HFFc6 (cell line): ENCODE measurements around the gene DSTN. TPM values are rescaled to one million over a fixed set of nuclear protein-coding genes. Genes with fewer than 3 reads are reported as not detected.

Source experiments
- DNase-seq: peaks from one replicate; pipeline ENCODE4 v3.0.0-alpha.2; 2018
- H3K27ac Mint-ChIP-seq: 2 replicates; pipeline ENCODE4 v1.8.0; 2020; ENCODE audit warnings: mild to moderate bottlenecking, mixed read lengths
- H3K27me3 Mint-ChIP-seq: 2 replicates; pipeline ENCODE4 v1.8.0; 2021; ENCODE audit warnings: mild to moderate bottlenecking, moderate library complexity, mixed read lengths; ENCODE audit not compliant: insufficient read depth
- H3K36me3 Mint-ChIP-seq: 2 replicates; pipeline ENCODE4 v1.8.0; 2021; ENCODE audit warnings: low read depth, mixed read lengths
- H3K4me1 Mint-ChIP-seq: 2 replicates; pipeline ENCODE4 v1.8.0; 2020; ENCODE audit warnings: low read depth, mixed read lengths
- H3K4me3 Mint-ChIP-seq: 2 replicates; pipeline ENCODE4 v1.8.0; 2020; ENCODE audit warnings: mild to moderate bottlenecking, moderate library complexity, mixed read lengths
- H3K9me3 Mint-ChIP-seq: 2 replicates; pipeline ENCODE4 v1.8.0; 2020; ENCODE audit warnings: mild to moderate bottlenecking, mixed read lengths
- total RNA-seq, 6 experiments: library from RNA; stranded (reverse); fragmentation: NEBNext Ultra II Directional; extraction: Animal tissue kit (Norgen Biotek cat#: 25700); gene quantifications; 2 replicates in 1 of 6; 3 replicates in 5 of 6; pipeline ENCODE4 v1.2.3, GENCODE V29; 2021
- TF ChIP-seq, protein P1 (sequence below): fragments of 200-600 bp; sonication (generic); IDR thresholded peaks from 2 replicates; pipeline ENCODE4 v1.5.0; 2021; ENCODE audit warnings: antibody characterized with exemption, mild to moderate bottlenecking

Gene DSTN
- total RNA-seq, 6 experiments from 2014 or later, result 497 to 624 (median 521) TPM

DNA sequence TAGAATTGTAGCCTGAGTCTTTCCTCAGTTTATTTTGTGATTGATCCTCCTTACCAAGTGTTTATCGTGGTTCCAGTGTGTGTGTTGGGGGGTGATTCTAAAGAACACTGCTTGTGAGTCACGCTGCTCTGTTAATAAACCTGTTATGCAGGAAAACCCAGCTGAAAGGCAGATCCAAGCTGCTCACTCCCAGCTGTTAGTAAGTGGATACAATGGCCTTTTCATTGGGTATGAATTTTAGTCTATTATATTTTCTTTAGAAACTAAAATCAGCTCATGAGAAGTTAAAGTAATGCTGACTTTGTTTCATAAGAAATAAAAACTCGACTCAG lies 12.2 kb upstream of the DSTN start:
- H3K36me3 Mint-ChIP-seq, result peaks cover 6% of the 10 kb centered on the region
- TF ChIP-seq, protein P1, sequence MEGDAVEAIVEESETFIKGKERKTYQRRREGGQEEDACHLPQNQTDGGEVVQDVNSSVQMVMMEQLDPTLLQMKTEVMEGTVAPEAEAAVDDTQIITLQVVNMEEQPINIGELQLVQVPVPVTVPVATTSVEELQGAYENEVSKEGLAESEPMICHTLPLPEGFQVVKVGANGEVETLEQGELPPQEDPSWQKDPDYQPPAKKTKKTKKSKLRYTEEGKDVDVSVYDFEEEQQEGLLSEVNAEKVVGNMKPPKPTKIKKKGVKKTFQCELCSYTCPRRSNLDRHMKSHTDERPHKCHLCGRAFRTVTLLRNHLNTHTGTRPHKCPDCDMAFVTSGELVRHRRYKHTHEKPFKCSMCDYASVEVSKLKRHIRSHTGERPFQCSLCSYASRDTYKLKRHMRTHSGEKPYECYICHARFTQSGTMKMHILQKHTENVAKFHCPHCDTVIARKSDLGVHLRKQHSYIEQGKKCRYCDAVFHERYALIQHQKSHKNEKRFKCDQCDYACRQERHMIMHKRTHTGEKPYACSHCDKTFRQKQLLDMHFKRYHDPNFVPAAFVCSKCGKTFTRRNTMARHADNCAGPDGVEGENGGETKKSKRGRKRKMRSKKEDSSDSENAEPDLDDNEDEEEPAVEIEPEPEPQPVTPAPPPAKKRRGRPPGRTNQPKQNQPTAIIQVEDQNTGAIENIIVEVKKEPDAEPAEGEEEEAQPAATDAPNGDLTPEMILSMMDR, result no peak
- peak overlapping the region; percentile 86 for H3K4me3 Mint-ChIP-seq
- no peaks in the 10 kb centered on the region for H3K9me3 Mint-ChIP-seq
- DNase-seq, result peak; percentile 80
- no peaks in the 10 kb centered on the region for H3K27me3 Mint-ChIP-seq
- H3K27ac Mint-ChIP-seq, result peak overlapping the region; percentile 98
- H3K4me1 Mint-ChIP-seq, result peaks cover 61% of the 10 kb centered on the region

DNA sequence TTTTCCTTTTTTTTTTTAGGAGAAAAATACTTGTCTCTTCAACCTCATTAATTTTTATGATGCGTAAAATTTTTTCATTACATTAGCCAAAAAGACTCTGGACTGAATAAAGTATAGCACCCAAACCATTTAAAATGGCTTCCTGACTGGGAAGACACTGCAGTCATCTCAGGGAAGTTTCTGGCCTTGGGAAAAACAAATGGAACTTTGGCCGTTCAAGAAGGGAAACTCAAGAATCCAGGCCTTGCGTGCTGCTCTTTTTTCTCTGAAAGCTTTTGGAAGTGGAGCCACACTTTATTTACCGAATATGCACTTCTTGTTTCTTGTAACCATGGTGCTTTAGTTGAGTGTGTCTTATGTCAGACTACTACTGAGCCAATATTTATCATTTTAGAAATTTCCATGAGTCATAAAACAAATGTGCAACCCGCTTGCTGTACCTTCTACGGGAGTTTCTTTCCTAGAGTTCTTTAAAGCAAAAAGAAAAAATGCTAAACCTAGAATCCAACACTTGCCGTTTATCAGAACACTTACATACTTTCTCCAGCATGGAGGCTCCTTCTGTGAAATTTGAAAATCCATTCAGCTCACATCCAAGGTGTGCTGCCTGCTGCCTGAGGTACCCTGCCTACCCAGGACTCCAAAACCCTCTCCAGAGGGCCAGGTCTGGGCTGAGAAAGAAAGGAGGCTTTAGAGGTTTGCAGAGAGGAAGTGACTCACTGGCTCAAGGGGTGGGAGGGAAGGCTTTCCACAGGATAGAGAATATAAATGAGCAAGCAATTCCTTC lies 11.5 kb upstream of the DSTN start:
- H3K27ac Mint-ChIP-seq, result peak overlapping the region; percentile 98
- no peaks in the 10 kb centered on the region for H3K27me3 Mint-ChIP-seq
- H3K36me3 Mint-ChIP-seq, result peaks cover 6% of the 10 kb centered on the region
- DNase-seq, result peak; percentile 91
- no peaks in the 10 kb centered on the region for H3K9me3 Mint-ChIP-seq
- H3K4me3 Mint-ChIP-seq, result peak overlapping the region; percentile 86
- TF ChIP-seq, protein P1, result no peak
- peaks cover 68% of the 10 kb centered on the region for H3K4me1 Mint-ChIP-seq

DNA sequence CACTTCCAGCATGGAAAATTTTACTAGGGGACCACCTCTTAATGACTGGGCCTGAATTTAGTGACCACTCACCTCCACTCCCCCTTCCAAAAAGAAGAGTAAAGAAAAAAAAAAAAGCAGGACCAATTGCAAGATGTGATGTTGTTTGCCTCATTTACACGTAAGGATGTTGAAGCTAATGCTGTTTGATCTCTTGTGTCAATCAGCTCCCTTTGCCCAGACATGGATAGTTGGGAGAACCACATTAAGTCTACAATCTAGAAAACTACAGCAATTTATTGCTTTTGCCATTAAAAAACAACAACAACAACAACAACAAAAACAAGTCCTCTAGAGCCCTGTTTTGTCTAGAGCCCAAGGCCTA lies 11.0 kb upstream of the DSTN start:
- Mint-ChIP-seq H3K27ac (peak overlapping the region; percentile 98), H3K9me3 (no peaks in the 10 kb centered on the region), H3K36me3 (peaks cover 6% of the 10 kb centered on the region), H3K4me1 (peaks cover 74% of the 10 kb centered on the region), H3K27me3 (no peaks in the 10 kb centered on the region), H3K4me3 (peak overlapping the region; percentile 86)
- no peak for DNase-seq
- TF ChIP-seq, protein P1, result no peak

DNA sequence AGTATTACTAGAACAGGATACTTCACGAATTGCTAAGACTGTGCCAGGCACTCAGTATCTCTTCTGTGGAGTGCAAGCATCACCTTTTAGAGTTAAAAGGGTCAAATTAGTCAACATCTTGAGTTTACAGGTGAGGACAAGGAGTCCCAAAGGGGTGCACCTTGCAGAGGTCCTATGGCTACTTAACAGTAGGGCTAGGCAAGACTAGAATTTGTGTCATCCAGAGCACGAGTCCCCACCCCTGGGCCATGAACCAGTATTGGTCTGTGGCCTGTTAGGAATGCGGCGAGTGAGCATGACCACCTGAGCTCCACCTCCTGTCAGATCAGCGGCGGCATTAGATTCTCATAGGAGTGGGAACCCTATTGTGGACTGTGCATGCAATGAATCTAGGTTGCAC lies 10.5 kb upstream of the DSTN start:
- TF ChIP-seq, protein P1, result no peak
- Mint-ChIP-seq H3K4me1 (peaks cover 78% of the 10 kb centered on the region), H3K4me3 (peak overlapping the region; percentile 86; the same call in 1 of the 2 replicates), H3K27me3 (no peaks in the 10 kb centered on the region), H3K9me3 (no peaks in the 10 kb centered on the region), H3K27ac (peak overlapping the region; percentile 98), H3K36me3 (peaks cover 6% of the 10 kb centered on the region)
- DNase-seq, result no peak

DNA sequence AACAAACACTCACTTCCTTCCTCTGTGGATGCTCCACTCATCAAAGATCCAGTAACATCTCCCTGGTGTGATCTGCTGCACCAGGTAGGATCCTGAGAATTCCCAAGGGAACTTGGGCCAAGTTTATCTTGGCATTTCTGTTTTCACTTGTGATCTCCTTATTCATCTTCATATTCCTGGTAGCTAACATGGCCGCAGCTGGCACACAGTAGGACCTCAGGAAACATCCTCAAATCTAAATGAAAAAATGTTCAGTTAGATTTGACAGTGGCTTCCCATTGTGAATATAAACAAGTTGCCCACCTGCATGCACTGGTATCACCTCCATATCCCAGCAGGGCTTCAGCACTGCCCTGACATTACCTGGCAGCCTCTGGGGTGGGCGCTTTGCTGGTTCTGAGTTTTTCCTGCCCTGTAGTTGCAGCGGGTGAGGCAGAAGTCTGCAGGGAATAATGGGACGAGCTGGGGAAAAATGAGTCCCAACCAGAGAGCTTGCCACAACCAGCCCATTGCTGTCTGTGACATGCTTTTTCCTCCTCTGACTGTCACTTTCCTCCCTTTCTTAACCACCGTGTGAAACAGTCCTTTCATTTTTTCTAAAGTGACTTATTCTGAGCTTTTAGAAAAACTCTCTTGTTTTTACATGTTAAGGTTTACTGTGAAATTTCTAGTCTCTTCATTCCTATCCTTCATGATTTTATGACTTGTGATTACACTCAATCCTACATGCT lies 9.4 kb upstream of the DSTN start:
- DNase-seq, result no peak
- no peaks in the 10 kb centered on the region for H3K9me3 Mint-ChIP-seq
- TF ChIP-seq, protein P1, result no peak
- peaks cover 6% of the 10 kb centered on the region for H3K36me3 Mint-ChIP-seq
- H3K27ac Mint-ChIP-seq, result peak overlapping the region; percentile 98
- peaks cover 89% of the 10 kb centered on the region for H3K4me1 Mint-ChIP-seq
- no peak overlapping the region for H3K4me3 Mint-ChIP-seq
- no peaks in the 10 kb centered on the region for H3K27me3 Mint-ChIP-seq
